Nephron progenitor cell (in vitro differentiated cells): ENCODE measurements around the gene ERICH3.

Experiments
- DNase-seq: peaks from one replicate; pipeline ENCODE4 v3.0.0; 2021
- H3K27ac Mint-ChIP-seq: 2 replicates; pipeline ENCODE4 v1.8.0; 2021; ENCODE audit warnings: mild to moderate bottlenecking, moderate library complexity, mixed read lengths
- H3K27me3 Mint-ChIP-seq: 2 replicates; pipeline ENCODE4 v1.8.0; 2021; ENCODE audit warnings: mild to moderate bottlenecking, low read depth, mixed read lengths; ENCODE audit not compliant: poor library complexity
- H3K36me3 Mint-ChIP-seq: 2 replicates; pipeline ENCODE4 v1.8.0; 2021; ENCODE audit warnings: low read depth, mixed read lengths
- H3K4me1 Mint-ChIP-seq: 2 replicates; pipeline ENCODE4 v1.8.0; 2021; ENCODE audit warnings: mixed read lengths
- H3K4me3 Mint-ChIP-seq: 2 replicates; pipeline ENCODE4 v1.8.0; 2021; ENCODE audit warnings: mild to moderate bottlenecking, moderate library complexity, mixed read lengths
- H3K9me3 Mint-ChIP-seq: 2 replicates; pipeline ENCODE4 v1.8.0; 2021; ENCODE audit warnings: mild to moderate bottlenecking, moderate library complexity, mixed read lengths
- CTCF ChIP-seq: fragments of 200-600 bp; sonication (generic); IDR thresholded peaks from 2 replicates; pipeline ENCODE4 v1.5.0; 2021; ENCODE audit warnings: antibody characterized with exemption

Gene ERICH3

GRCh38 chr1:74534241-74534640 lies 139.4 kb downstream of the ERICH3 start:
- Mint-ChIP-seq H3K27ac (no peak overlapping the region), H3K27me3 (no peaks in the 10 kb centered on the region), H3K9me3 (no peaks in the 10 kb centered on the region), H3K4me3 (no peak overlapping the region), H3K4me1 (peaks cover 6% of the 10 kb centered on the region), H3K36me3 (no peaks in the 10 kb centered on the region)
- TF ChIP-seq CTCF, result no peak
- DNase-seq, result no peak

- Mint-ChIP-seq H3K36me3 (no peaks in the 10 kb centered on the region), H3K4me1 (peaks cover 6% of the 10 kb centered on the region), H3K4me3 (no peak overlapping the region), H3K9me3 (no peaks in the 10 kb centered on the region), H3K27ac (no peak overlapping the region), H3K27me3 (peaks cover 2% of the 10 kb centered on the region)
- TF ChIP-seq CTCF, result no peak
- DNase-seq, result no peak
Measured at GRCh38 chr1:74531796-74532195, 141.8 kb downstream of the ERICH3 start.

GRCh38 chr1:74530892-74531291 lies 142.7 kb downstream of the ERICH3 start:
- TF ChIP-seq CTCF, result no peak
- Mint-ChIP-seq H3K4me1 (peaks cover 6% of the 10 kb centered on the region), H3K27ac (no peak overlapping the region), H3K4me3 (no peak overlapping the region), H3K9me3 (no peaks in the 10 kb centered on the region), H3K36me3 (no peaks in the 10 kb centered on the region), H3K27me3 (peaks cover 2% of the 10 kb centered on the region)
- no peak for DNase-seq

GRCh38 chr1:74528123-74528522 lies 145.5 kb downstream of the ERICH3 start:
- TF ChIP-seq CTCF, result no peak
- Mint-ChIP-seq H3K4me3 (no peak overlapping the region), H3K9me3 (no peaks in the 10 kb centered on the region), H3K27ac (no peak overlapping the region), H3K27me3 (peaks cover 2% of the 10 kb centered on the region), H3K4me1 (peaks cover 20% of the 10 kb centered on the region), H3K36me3 (no peaks in the 10 kb centered on the region)
- DNase-seq, result no peak

- Mint-ChIP-seq H3K36me3 (no peaks in the 10 kb centered on the region), H3K4me3 (no peak overlapping the region), H3K9me3 (no peaks in the 10 kb centered on the region), H3K4me1 (peaks cover 34% of the 10 kb centered on the region), H3K27me3 (peaks cover 2% of the 10 kb centered on the region), H3K27ac (no peak overlapping the region)
- no peak for TF ChIP-seq CTCF
- no peak for DNase-seq
Measured at GRCh38 chr1:74526708-74527107, 146.9 kb downstream of the ERICH3 start.

- Mint-ChIP-seq H3K4me3 (no peak overlapping the region), H3K9me3 (peaks cover 3% of the 10 kb centered on the region), H3K36me3 (no peaks in the 10 kb centered on the region), H3K27ac (no peak overlapping the region), H3K4me1 (peaks cover 32% of the 10 kb centered on the region), H3K27me3 (peaks cover 6% of the 10 kb centered on the region)
- no peak for DNase-seq
- TF ChIP-seq CTCF, result no peak
Measured at GRCh38 chr1:74523873-74524480, 149.6 kb downstream of the ERICH3 start.
